K562 (cell line): ENCODE results near the gene IL27RA. TPM values are rescaled to one million over a fixed set of nuclear protein-coding genes. Genes with fewer than 3 reads are reported as not detected.
A peak's percentile ranks its signal among the peaks of the same experiment; 100 is the strongest.

Experiments used
- CHD2 ChIP-seq: IDR thresholded peaks from 2 replicates; pipeline ENCODE4 v1.6.1; 2011; ENCODE audit warnings: low read depth, low read length
- EGR1 ChIP-seq: fragments of 450-650 bp; conservative IDR thresholded peaks from 2 replicates; pipeline ENCODE4 v1.6.1; 2017; ENCODE audit warnings: mild to moderate bottlenecking
- EP300 ChIP-seq: IDR thresholded peaks from 2 replicates; pipeline ENCODE4 v1.6.1; 2012; ENCODE audit warnings: low read length, improper control_type of control experiment
- GTF2A2 ChIP-seq: IDR thresholded peaks from 2 replicates; pipeline ENCODE4 v1.6.1; 2016; ENCODE audit warnings: mild to moderate bottlenecking, missing genetic modification characterization, missing compliant biosample characterization
- HDAC1 ChIP-seq, 2 experiments: fragments of 450-650 bp; IDR thresholded peaks; 2 replicates each; pipeline ENCODE4 v1.6.1; 2016 to 2017; ENCODE audit warnings: inconsistent platforms in 1 of 2, mild to moderate bottlenecking in 1 of 2, moderate library complexity in 1 of 2
- HLTF ChIP-seq: fragments of 450-650 bp; IDR thresholded peaks from 2 replicates; pipeline ENCODE4 v1.6.1; 2016
- HNRNPH1 ChIP-seq: fragments of 200-400 bp; formaldehyde crosslinking; optimal IDR thresholded peaks from 2 replicates; pipeline ENCODE3; 2017; ENCODE audit warnings: low read depth, mild to moderate bottlenecking, low read length, moderate library complexity
- NFRKB ChIP-seq: fragments of 450-650 bp; IDR thresholded peaks from 2 replicates; pipeline ENCODE4 v1.6.1; 2016; ENCODE audit warnings: low read depth
- POLR2A ChIP-seq: fragments of 450-650 bp; conservative IDR thresholded peaks from 2 replicates; pipeline ENCODE4 v1.6.1; 2016
- SIX5 ChIP-seq, 2 experiments: IDR thresholded peaks; 2 replicates each; pipeline ENCODE4 v1.6.1; 2011; ENCODE audit warnings: low read length in 2 of 2, borderline replicate concordance in 1 of 2, low read depth in 1 of 2, mild to moderate bottlenecking in 1 of 2, moderate library complexity in 1 of 2; ENCODE audit not compliant: insufficient read depth in 1 of 2
- SPI1 ChIP-seq: IDR thresholded peaks from 2 replicates; pipeline ENCODE4 v1.6.1; 2011; ENCODE audit warnings: low read depth, low read length, control low read depth, borderline replicate concordance
- TOE1 ChIP-seq, 2 experiments: fragments of 450-650 bp in 1 of 2; sonication (generic) in 1 of 2; formaldehyde crosslinking in 1 of 2; IDR thresholded peaks; 2 replicates each; pipeline versions ENCODE4 v1.7.1 to v1.8.0; 2016 to 2022; ENCODE audit warnings: borderline replicate concordance in 2 of 2, mild to moderate bottlenecking in 2 of 2, antibody characterized with exemption in 1 of 2, inconsistent platforms in 1 of 2, low read depth in 1 of 2, missing genetic modification reagents in 1 of 2, moderate library complexity in 1 of 2
- ZNF311 ChIP-seq: fragments of 250-450 bp; sonication (Bioruptor Pico); IDR thresholded peaks from 2 replicates; pipeline ENCODE4 v1.4.0; 2020; ENCODE audit warnings: mild to moderate bottlenecking, moderate library complexity
- ZNF707 ChIP-seq: fragments of 250-450 bp; sonication (Bioruptor Pico); conservative IDR thresholded peaks from 2 replicates; pipeline ENCODE4 v1.8.0; 2022; ENCODE audit warnings: inconsistent platforms, mild to moderate bottlenecking, moderate library complexity
- polyA plus RNA-seq, 8 experiments: library from polyadenylated mRNA; depleted of rRNA in 4 of 8; stranded (reverse) in 5 of 8; unstranded in 3 of 8; fragments of >200 nt; fragmentation: Nextera tagmentation in 2 of 8; fragmentation: Illumina TruSeq in 1 of 8; extraction: Ambion mirVana in 2 of 8; extraction: Trizol in 1 of 8; gene quantifications; 2 replicates each; pipeline versions ENCODE4 v1.2.1 to v1.2.3, GENCODE V29; 2011 to 2014; ENCODE audit warnings: inconsistent platforms in 1 of 8, missing spikeins in 1 of 8
- total RNA-seq, 7 experiments: library from RNA; depleted of rRNA in 6 of 7; stranded (reverse); fragments of >200 nt in 6 of 7; fragmentation: Illumina TruSeq in 2 of 7; extraction: Trizol in 2 of 7; gene quantifications; 2 replicates each; pipeline versions ENCODE4 v1.2.1 to v1.2.3, GENCODE V29; 2011 to 2021; ENCODE audit warnings: low replicate concordance in 1 of 7
- TF ChIP-seq, protein P1 (sequence below): fragments of 250-450 bp; sonication (Bioruptor Pico); IDR thresholded peaks from 2 replicates; pipeline ENCODE4 v1.8.0; 2022; ENCODE audit warnings: inconsistent platforms, mild to moderate bottlenecking, moderate library complexity, borderline replicate concordance
- TF ChIP-seq, protein P2 (sequence below): fragments of 250-450 bp; sonication (Bioruptor Pico); IDR thresholded peaks from 2 replicates; pipeline ENCODE4 v1.5.0; 2020; ENCODE audit warnings: mild to moderate bottlenecking, borderline replicate concordance
- TF ChIP-seq, protein P3 (sequence below), 2 experiments: IDR thresholded peaks; 2 replicates each; pipeline ENCODE4 v1.6.1; 2012; ENCODE audit warnings: improper control_type of control experiment in 2 of 2, low read depth in 2 of 2, low read length in 2 of 2, borderline replicate concordance in 1 of 2
- TF ChIP-seq, protein P4 (sequence below): fragments of 200-800 bp; sonication (Bioruptor generic); IDR thresholded peaks from 2 replicates; pipeline ENCODE4 v1.6.1; 2017; ENCODE audit warnings: missing genetic modification characterization, missing compliant biosample characterization

IL27RA gene
- total and polyA plus RNA-seq, 9 of the 15 experiments (the other 6 are each of a cell fraction or from before 2014, with no cell fraction given), result 1.9 to 15.9 (median 12.0) TPM

DNA sequence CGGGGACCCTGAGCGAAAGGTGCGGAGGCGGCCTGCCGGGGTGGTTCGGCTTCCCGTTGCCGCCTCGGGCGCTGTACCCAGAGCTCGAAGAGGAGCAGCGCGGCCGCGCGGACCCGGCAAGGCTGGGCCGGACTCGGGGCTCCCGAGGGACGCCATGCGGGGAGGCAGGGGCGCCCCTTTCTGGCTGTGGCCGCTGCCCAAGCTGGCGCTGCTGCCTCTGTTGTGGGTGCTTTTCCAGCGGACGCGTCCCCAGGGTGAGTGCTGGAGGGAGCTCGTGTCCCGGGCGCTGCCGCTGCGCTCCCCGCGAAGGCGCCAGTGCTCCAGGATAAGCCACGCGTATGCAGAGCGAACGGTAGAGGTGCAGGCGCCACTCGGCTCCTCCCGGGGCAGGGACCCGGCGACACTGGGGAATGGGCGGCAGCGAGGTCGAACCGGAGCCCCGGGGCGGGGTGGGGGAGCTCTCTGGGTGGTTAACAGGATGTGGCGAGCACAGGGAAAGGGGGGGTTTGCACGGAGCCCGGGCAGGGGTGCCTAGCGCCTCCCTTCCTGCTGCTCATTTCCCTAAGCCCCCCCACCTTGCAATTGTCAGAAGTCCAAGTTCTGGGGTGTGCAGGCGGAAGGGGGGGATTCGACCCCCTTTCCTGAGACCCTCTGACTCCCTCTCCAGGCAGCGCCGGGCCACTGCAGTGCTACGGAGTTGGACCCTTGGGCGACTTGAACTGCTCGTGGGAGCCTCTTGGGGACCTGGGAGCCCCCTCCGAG is at the start of gene IL27RA (continued):
- TF ChIP-seq HDAC1 (IDR thresholded peaks at IDR 0.05) (peak in 1 of 2 experiments; percentile 70; a peak in 1 of 4 replicates), SPI1 (no peak), POLR2A (peak; percentile 78), TOE1 (IDR thresholded peaks at IDR 0.05; ENCODE audit: borderline replicate concordance) (peak; percentile 12; the same call in 1 of the 2 replicates), TOE1 (CRISPR knock-in tag; IDR thresholded peaks at IDR 0.05; ENCODE audit: borderline replicate concordance, low read depth) (no peak), NFRKB (peak; percentile 54; the same call in 1 of the 2 replicates), SIX5 (IDR thresholded peaks at IDR 0.05; ENCODE audit: borderline replicate concordance in 1 of 2, insufficient read depth in 1 of 2, low read depth in 1 of 2, low read length in 2 of 2) (no peak), GTF2A2 (tag) (no peak), ZNF707 (CRISPR knock-in tag) (no peak), CHD2 (no peak), ZNF311 (CRISPR knock-in tag) (no peak), HLTF (no peak), EGR1 (peak; percentile 84), HNRNPH1 (no peak), EP300 (no peak)
- TF ChIP-seq, protein P1, sequence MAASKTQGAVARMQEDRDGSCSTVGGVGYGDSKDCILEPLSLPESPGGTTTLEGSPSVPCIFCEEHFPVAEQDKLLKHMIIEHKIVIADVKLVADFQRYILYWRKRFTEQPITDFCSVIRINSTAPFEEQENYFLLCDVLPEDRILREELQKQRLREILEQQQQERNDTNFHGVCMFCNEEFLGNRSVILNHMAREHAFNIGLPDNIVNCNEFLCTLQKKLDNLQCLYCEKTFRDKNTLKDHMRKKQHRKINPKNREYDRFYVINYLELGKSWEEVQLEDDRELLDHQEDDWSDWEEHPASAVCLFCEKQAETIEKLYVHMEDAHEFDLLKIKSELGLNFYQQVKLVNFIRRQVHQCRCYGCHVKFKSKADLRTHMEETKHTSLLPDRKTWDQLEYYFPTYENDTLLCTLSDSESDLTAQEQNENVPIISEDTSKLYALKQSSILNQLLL (CRISPR knock-in tag), result no peak
- TF ChIP-seq, protein P2, sequence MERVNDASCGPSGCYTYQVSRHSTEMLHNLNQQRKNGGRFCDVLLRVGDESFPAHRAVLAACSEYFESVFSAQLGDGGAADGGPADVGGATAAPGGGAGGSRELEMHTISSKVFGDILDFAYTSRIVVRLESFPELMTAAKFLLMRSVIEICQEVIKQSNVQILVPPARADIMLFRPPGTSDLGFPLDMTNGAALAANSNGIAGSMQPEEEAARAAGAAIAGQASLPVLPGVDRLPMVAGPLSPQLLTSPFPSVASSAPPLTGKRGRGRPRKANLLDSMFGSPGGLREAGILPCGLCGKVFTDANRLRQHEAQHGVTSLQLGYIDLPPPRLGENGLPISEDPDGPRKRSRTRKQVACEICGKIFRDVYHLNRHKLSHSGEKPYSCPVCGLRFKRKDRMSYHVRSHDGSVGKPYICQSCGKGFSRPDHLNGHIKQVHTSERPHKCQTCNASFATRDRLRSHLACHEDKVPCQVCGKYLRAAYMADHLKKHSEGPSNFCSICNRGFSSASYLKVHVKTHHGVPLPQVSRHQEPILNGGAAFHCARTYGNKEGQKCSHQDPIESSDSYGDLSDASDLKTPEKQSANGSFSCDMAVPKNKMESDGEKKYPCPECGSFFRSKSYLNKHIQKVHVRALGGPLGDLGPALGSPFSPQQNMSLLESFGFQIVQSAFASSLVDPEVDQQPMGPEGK (CRISPR knock-in tag), result no peak
- TF ChIP-seq, protein P3, sequence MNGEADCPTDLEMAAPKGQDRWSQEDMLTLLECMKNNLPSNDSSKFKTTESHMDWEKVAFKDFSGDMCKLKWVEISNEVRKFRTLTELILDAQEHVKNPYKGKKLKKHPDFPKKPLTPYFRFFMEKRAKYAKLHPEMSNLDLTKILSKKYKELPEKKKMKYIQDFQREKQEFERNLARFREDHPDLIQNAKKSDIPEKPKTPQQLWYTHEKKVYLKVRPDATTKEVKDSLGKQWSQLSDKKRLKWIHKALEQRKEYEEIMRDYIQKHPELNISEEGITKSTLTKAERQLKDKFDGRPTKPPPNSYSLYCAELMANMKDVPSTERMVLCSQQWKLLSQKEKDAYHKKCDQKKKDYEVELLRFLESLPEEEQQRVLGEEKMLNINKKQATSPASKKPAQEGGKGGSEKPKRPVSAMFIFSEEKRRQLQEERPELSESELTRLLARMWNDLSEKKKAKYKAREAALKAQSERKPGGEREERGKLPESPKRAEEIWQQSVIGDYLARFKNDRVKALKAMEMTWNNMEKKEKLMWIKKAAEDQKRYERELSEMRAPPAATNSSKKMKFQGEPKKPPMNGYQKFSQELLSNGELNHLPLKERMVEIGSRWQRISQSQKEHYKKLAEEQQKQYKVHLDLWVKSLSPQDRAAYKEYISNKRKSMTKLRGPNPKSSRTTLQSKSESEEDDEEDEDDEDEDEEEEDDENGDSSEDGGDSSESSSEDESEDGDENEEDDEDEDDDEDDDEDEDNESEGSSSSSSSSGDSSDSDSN (IDR thresholded peaks at IDR 0.05; ENCODE audit: borderline replicate concordance in 1 of 2, low read depth in 2 of 2, low read length in 2 of 2), result peak; percentile 65 to 86; a peak in 1 of 4 replicates
- TF ChIP-seq, protein P4, sequence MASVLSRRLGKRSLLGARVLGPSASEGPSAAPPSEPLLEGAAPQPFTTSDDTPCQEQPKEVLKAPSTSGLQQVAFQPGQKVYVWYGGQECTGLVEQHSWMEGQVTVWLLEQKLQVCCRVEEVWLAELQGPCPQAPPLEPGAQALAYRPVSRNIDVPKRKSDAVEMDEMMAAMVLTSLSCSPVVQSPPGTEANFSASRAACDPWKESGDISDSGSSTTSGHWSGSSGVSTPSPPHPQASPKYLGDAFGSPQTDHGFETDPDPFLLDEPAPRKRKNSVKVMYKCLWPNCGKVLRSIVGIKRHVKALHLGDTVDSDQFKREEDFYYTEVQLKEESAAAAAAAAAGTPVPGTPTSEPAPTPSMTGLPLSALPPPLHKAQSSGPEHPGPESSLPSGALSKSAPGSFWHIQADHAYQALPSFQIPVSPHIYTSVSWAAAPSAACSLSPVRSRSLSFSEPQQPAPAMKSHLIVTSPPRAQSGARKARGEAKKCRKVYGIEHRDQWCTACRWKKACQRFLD (CRISPR knock-in tag), result 0 out of 2 replicates have a peak, but pooled peaks have one; percentile 26
